GM12864 (cell line): ENCODE results near the gene GRIP1.

Source experiments
- DNase-seq: peaks from one replicate; pipeline ENCODE4 v3.0.0-alpha.2; 2011; ENCODE audit warnings: low read depth
- H3K4me3 ChIP-seq: 2 replicates; pipeline ENCODE4 v1.5.1; 2011; ENCODE audit warnings: mild to moderate bottlenecking, low read depth, low read length, control low read depth
- CTCF ChIP-seq: IDR thresholded peaks from 2 replicates; pipeline ENCODE4 v1.5.1; 2011; ENCODE audit warnings: low read depth, mild to moderate bottlenecking, moderate library complexity, low read length, control low read depth, inconsistent platforms; ENCODE audit errors: missing control alignments

The GRIP1 gene

DNA sequence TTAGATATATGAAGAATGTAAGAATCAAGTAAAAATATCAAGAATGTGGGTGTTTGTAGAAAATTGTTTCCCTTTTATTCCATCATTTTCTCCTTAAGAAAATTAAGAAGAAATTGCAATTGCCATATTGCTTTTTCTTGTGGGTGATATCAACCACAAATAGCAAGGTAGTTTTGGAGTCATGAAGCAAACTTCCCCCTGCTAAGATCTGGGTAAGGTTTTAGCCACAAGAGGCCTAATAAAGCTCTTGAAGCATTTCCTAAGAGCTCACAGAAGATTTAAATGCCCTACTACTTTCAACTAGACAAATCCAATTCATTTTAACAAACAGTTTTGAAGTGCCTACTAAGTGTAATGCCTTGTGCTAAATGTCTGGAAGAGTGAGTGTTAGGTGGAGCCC lies 2.6 kb downstream of the GRIP1 start:
- no peak overlapping the region for H3K4me3 ChIP-seq
- no peak for TF ChIP-seq CTCF
- DNase-seq, result no peak

DNA sequence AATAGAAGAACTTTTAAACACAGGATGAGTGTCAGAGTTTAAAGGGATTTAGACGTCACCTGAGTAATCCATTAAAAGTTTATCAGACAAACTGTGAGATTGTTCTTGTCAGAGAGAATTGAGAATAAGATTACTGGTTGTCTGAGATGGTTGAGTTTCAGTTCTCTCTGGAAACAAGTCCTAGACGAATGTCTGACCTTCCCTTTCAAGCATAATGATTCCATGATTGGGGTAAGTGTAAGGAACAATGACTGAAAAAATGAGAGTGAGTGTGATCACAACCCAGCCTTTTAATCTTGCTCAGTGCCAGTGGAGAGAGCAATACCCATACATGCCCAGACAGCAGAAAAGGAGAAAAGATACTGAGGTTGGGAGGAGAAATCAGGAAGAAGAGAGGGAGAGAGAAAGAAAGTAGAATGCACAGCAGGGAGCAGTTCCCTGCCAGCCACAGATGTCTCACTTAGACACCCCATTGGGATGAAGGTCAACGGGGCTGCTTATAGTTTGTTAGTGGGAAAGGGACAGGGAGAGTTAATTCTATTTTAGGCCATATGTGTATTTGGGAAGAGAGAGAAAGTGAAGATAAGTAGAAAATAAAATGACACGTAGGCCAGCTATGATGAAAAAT lies 4.3 kb downstream of the GRIP1 start:
- no peak overlapping the region for H3K4me3 ChIP-seq
- TF ChIP-seq CTCF, result no peak
- no peak for DNase-seq

GRCh38 chr12:66669541-66669940 lies 9.3 kb downstream of the GRIP1 start:
- no peak for TF ChIP-seq CTCF
- DNase-seq, result no peak
- no peak overlapping the region for H3K4me3 ChIP-seq

GRCh38 chr12:66668311-66668710 lies 10.6 kb downstream of the GRIP1 start:
- H3K4me3 ChIP-seq, result no peak overlapping the region
- TF ChIP-seq CTCF, result no peak
- no peak for DNase-seq

DNA sequence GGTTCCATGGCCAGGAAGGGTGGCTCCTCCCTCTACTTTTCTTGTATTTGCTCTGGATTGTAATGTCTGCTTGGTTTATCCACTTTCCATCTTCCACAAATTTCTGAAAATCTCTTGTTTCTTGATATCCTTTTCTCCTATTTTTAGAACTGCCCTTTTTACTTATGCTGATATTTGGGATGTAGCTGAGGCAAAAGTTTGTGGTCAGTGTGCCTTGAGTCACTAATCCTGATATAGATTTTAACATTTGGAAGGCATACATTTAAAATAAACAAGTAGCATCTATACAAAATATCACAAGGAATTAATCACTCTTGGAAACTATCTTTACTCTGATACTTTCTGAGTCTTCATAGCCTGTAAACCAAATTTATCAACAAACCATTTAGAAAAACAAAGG lies 11.0 kb downstream of the GRIP1 start:
- TF ChIP-seq CTCF, result no peak
- DNase-seq, result no peak
- no peak overlapping the region for H3K4me3 ChIP-seq

DNA sequence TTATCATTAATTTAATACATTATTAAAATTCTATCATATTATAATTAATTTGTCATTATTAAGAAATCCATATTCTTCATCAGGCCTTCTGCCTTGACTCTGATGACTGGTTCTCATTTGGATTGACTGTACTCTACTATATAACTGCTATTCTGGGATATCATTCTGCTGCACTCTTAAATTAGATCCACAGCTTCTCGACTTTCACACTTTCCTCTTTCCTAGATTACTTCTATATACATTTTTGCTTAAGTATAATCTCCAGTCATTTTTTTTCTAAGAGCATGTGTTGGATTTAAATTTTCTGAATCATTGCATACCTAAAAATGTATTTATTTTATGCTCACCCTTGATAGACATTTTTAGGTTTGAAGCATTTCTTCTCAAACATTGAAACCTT lies 12.4 kb downstream of the GRIP1 start:
- no peak overlapping the region for H3K4me3 ChIP-seq
- no peak for DNase-seq
- TF ChIP-seq CTCF, result no peak

DNA sequence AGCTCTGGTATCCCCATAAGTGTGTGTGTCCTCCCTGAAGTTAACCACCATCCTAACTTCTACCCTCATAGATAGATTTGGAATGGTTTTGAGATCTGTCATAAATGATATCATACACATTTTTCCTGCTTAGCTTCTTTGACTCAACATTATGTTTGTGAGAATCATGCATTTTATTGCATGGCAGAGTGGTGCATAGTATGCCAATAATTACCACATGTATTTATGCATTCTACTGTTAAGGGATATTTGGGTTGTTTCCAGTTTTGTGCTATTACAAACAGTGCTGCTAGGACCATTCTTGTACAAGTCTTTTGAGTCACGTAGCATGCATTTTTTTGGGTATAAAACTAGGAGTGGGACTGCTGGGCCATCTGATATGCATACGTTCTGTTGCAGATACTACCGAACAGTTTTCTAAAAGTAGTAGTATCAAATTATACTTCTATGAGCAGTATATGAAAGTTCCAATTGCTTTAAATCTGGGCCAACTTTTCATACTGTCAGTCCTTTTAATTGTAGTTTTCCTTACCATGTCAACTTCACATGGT lies 13.4 kb downstream of the GRIP1 start:
- H3K4me3 ChIP-seq, result no peak overlapping the region
- TF ChIP-seq CTCF, result no peak
- no peak for DNase-seq
